Epithelial cell of proximal tubule (primary cell): ENCODE measurements around the gene DCUN1D3. TPM values are rescaled to one million over a fixed set of nuclear protein-coding genes. Genes with fewer than 3 reads are reported as not detected.
"Not testable (repeated sequence)": the region's sequence is repeated elsewhere in the genome, so short reads cannot be mapped to it uniquely, and the experiment has no call there.

Source experiments
- DNase-seq: peaks from one replicate; pipeline ENCODE4 v3.0.0-alpha.2; 2011; ENCODE audit warnings: low read depth
- H3K4me3 ChIP-seq: 2 replicates; pipeline ENCODE4 v1.5.1; 2011; ENCODE audit warnings: low read depth, mild to moderate bottlenecking, low read length
- CTCF ChIP-seq: conservative IDR thresholded peaks from 2 replicates; pipeline ENCODE4 v1.5.1; 2012; ENCODE audit warnings: low read depth, mild to moderate bottlenecking, low read length
- total RNA-seq: library from RNA; depleted of rRNA; stranded (reverse); fragments of >200 nt; gene quantifications from 2 replicates; pipeline ENCODE4 v1.2.3, GENCODE V29; 2015

Gene DCUN1D3
- total RNA-seq, 1 donor from 2014 or later, result 7.5 TPM

GRCh38 chr16:20930365-20930690, 30.2 kb upstream of the DCUN1D3 start:
- no peak for TF ChIP-seq CTCF
- no peak for DNase-seq
- H3K4me3 ChIP-seq, result no peak overlapping the region

GRCh38 chr16:20929676-20930364, 29.7 kb upstream of the DCUN1D3 start:
- not testable (repeated sequence) for H3K4me3 ChIP-seq, DNase-seq

GRCh38 chr16:20928774-20929411, 28.7 kb upstream of the DCUN1D3 start:
- TF ChIP-seq CTCF, result no peak
- no peak overlapping the region for H3K4me3 ChIP-seq
- no peak for DNase-seq

GRCh38 chr16:20925751-20926150, 25.6 kb upstream of the DCUN1D3 start:
- no peak for TF ChIP-seq CTCF
- DNase-seq, result no peak
- H3K4me3 ChIP-seq, result no peak overlapping the region

- no peak overlapping the region for H3K4me3 ChIP-seq
- no peak for TF ChIP-seq CTCF
- no peak for DNase-seq
These were observed 23.7 kb upstream of the DCUN1D3 start for GRCh38 chr16:20923876-20924275.

GRCh38 chr16:20920799-20921198, 20.6 kb upstream of the DCUN1D3 start:
- DNase-seq, result no peak

GRCh38 chr16:20920091-20920490, 19.9 kb upstream of the DCUN1D3 start:
- TF ChIP-seq CTCF, result no peak
- no peak for DNase-seq
- H3K4me3 ChIP-seq, result no peak overlapping the region

More at GRCh38 chr16:20920799-20921198, 20.6 kb upstream of the DCUN1D3 start:
- no peak overlapping the region for H3K4me3 ChIP-seq
- TF ChIP-seq CTCF, result no peak
